DND-41 (cell line): ENCODE data around the gene PPP6R2.

ENCODE experiments used
- EZH2 ChIP-seq: IDR thresholded peaks from 3 replicates; pipeline ENCODE4 v1.6.1; 2012; ENCODE audit warnings: borderline replicate concordance, low read depth, mild to moderate bottlenecking, moderate library complexity, low read length, inconsistent platforms; ENCODE audit not compliant: severe bottlenecking
- TF ChIP-seq, protein P1 (sequence below): IDR thresholded peaks from 2 replicates; pipeline ENCODE4 v1.5.1; 2012; ENCODE audit warnings: borderline replicate concordance, low read length, moderate library complexity, mild to moderate bottlenecking; ENCODE audit not compliant: poor library complexity, severe bottlenecking; ENCODE audit errors: extremely low read depth

DNA sequence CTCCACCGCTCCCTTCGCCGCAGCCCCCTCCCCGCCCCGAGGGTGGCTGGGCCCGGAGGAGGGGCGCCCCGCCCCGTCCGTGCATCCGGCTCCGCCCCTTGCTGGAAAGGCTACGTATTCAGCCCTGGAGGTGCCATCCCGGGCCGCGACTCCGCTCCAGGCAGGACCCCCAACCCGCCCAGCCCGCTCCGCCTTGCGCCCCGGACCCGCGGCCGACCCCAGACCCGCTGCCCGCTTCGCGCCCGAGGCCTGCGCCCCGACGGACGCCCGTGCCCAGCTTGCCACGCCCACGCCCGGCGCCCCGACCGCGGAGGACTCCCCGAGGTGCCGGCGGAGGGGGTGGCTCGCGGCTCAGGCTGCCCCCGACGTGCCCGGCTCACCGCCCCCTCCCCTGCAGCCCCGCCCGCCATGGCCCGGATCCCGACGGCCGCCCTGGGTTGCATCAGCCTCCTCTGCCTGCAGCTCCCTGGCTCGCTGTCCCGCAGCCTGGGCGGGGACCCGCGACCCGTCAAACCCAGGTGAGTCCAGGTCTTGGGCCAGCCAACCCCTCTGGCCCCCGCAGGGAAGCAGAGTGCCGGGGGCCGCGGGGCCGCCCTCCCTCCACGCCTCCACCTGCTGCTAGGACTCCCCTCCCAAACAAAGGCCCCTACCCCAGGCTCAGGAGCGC is 138.4 kb downstream of the PPP6R2 start, which contains the start of gene ADM2:
- TF ChIP-seq, protein P1, sequence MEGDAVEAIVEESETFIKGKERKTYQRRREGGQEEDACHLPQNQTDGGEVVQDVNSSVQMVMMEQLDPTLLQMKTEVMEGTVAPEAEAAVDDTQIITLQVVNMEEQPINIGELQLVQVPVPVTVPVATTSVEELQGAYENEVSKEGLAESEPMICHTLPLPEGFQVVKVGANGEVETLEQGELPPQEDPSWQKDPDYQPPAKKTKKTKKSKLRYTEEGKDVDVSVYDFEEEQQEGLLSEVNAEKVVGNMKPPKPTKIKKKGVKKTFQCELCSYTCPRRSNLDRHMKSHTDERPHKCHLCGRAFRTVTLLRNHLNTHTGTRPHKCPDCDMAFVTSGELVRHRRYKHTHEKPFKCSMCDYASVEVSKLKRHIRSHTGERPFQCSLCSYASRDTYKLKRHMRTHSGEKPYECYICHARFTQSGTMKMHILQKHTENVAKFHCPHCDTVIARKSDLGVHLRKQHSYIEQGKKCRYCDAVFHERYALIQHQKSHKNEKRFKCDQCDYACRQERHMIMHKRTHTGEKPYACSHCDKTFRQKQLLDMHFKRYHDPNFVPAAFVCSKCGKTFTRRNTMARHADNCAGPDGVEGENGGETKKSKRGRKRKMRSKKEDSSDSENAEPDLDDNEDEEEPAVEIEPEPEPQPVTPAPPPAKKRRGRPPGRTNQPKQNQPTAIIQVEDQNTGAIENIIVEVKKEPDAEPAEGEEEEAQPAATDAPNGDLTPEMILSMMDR, result no peak
- no peak for TF ChIP-seq EZH2
